ENCODE results near the gene SLC22A5. TPM values are rescaled to one million over a fixed set of nuclear protein-coding genes. Genes with fewer than 3 reads are reported as not detected.
"Not testable (repeated sequence)": the region's sequence is repeated elsewhere in the genome, so short reads cannot be mapped to it uniquely, and the experiment has no call there.

SLC22A5 gene
- total RNA-seq, 1 donor from 2014 or later, result 16.0 TPM

DNA sequence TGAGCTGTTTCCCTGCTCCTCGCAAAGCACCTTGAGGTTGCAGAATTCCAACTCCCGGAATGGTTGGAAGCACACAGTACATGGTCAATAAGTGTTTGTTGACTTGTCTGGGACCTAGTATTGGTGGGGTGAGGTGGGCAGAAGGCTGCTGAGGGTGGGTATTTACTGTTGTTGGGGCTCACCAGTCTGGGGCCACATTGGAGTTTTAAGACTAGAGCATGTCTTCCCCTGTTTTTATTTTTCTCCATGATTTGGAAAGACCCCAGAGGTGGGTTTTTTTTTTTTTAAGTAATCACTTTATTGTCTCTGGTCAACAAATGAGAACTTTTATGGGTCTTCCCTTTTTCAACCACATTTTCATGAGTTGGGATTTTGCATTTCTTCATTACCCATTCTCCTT lies 65.9 kb downstream of the SLC22A5 start:
- intact Hi-C loops (cut with DNase I), result no loop called here
- ATAC-seq (no peak), DNase-seq (ENCODE audit: low spot score) (no peak)

DNA sequence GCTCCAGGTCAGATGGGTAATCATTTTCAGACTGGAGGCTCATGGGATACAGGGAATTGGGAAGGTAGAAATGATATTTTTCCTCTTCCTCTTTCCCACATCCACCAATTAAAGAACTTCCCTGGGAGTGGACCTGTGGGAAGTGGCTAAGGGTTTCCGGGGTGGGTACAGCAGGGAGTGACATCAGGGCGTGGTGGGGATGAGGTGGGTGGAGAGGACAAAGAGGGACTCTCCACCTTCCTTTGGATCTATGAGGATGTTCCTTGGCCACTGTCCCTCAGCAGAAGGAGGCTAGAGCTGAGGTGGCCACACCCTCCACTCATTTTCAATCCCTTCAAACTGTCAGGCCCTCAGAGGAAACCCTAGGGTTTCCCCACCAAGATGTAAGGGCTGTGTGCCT lies 66.4 kb downstream of the SLC22A5 start:
- ATAC-seq (no peak), DNase-seq (ENCODE audit: low spot score) (no peak)
- intact Hi-C loops (cut with DNase I), result no loop called here

DNA sequence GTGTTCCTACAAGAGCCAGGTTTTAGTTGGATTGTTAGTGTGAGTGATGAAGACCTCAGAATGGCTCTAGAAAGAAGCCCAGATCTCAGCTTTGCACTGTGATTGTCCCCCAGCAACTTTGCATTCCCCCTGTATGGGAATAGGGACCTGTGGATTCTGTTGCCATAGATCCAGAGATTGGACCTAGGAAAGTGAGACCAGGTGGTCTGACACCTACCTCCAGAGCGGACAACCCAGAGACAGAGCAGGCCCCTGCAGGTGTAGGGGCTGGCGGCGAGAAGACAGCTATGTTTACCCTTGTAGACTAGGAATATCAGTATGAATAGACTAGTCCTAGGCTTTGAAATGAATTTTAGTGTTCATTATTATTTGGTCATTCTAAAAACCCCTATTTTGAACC lies 67.4 kb downstream of the SLC22A5 start:
- DNase-seq (ENCODE audit: low spot score) (no peak), ATAC-seq (no peak)
- intact Hi-C loops (cut with DNase I), result no loop called here

DNA sequence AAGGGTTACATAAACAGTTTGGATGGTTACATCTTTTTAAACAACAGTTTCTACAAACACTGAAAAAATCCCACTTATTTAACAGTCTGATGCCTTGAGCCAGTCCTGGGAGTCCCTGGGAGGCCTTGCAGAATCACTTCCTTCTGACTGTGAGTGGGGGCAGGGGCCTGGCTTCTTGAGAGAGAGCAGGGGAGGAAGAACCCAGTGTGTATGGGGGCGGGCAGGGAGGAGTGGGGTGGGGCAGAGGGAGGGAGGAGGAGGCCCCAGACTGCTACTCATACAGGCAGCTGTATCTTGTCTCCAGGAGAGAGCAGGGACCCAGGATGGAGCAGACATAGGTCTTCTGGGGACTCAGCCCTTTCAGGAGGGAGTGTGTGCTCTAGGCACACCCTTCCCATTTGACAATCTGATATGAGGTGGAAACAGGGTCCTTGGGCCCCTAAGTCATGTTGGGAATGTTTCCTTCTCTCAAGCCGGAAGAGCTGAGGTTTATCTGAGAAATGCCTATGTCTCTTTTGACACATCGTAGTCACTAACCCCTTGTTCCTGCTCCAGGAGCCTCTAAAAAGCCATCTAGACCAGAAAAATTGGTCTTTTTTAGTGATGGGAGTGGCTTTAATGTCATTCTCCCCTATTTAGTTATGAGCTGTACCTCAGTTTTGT lies 68.2 kb downstream of the SLC22A5 start:
- intact Hi-C loops (cut with DNase I), result no loop called here
- DNase-seq (ENCODE audit: low spot score) (peak; percentile 77), ATAC-seq (peak; percentile 84)

DNA sequence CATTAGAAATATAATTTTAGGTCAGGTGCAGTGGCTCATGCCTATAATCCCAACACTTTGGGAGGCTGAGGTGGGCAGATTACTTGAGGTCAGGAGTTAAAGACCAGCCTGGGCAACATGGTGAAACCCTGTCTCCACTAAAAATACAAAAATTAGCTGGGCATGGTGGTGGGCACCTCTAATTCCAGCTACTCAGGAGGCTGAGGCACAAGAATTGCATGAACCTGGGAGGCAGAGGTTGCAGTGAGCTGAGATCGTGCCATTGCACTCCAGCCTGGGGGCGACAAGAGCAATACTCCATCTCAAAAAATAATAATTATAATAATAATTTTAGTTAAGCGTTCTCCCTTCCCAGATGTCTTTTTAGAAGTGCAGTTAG lies 68.7 kb downstream of the SLC22A5 start:
- intact Hi-C loops (cut with DNase I); DNase-seq (ENCODE audit: low spot score); ATAC-seq: not testable (repeated sequence)

DNA sequence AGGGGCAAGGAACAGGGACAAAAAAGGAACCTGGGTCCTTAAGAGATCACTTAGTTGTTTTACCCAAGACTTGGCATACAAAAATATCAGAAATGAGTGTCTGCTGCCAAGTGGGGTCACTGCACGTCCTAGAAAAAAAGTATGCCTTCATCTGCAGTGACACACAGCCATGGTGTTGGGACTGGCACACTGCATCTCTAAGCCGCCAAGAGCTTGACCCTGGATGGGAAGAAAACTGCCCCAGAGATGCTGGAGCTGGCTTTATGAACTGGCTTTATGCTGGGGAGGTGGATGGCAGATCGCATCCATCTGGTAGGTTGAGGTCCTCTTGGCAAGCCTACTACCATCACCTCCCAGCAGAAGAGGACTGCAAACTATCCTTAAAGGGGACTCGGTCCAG lies 69.4 kb downstream of the SLC22A5 start:
- no peak for DNase-seq (ENCODE audit: low spot score)

DNA sequence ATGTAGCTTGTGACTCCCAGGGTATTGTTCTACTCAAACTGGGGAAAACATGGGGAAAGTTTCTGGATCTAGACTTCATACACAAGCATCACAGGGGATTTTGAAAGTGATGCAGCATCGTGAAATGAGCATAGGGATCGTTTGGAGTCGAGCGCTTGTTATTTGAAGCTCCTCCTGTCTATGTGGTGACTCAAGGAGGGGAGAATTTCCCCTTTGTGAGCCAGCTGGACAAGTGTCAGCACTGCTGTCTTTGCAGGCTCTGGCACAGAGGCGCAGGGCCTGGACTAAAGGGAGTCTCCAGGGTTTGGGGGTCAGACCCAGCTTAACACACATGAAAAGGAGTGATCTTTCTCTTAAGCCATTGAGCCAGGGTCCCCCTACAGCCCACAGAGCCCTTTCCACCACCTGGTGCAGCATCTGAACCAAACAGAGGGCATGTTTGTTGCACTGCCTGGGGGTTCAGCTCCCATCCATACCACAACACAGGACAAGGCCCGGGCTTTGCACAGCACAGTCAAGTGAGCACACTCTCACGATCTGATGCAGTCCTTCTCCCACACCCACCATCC lies 70.1 kb downstream of the SLC22A5 start:
- DNase-seq (ENCODE audit: low spot score) (peak; percentile 82), ATAC-seq (peak; percentile 93)
- intact Hi-C loops (cut with DNase I), result no loop called here

More for the DNA sequence above, 69.4 kb downstream of the SLC22A5 start:
- intact Hi-C loops (cut with DNase I), result no loop called here
- ATAC-seq, result peak; percentile 40

DNA sequence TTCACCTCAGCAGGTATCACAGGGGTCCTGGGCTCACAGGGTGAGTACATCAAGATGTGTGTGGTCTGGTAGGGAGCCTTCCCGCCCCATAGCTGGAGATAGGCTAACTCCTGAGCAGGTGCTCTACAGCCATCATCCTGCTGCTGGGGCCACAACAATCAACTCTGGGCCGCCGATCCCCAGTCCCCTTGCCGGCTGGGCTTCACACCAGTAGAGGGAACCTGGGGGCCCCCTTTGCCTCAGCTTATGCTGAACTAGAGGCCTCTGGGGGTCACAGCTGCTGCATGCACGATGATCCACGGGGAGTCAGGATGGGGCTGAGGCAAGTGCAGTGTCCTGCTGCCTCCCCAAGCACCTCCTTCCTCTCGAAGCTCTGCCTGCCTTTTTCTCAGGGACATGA lies 74.6 kb downstream of the SLC22A5 start:
- intact Hi-C loops (cut with DNase I), result no loop called here
- no peak for DNase-seq (ENCODE audit: low spot score)
- no peak for ATAC-seq

Small RNA genes within 50 kb of the gene (microRNA-seq; reads per million reads assigned to microRNA genes)
- gene MIR3936, result not detected

Other genes with a start within 250 kb of the SLC22A5 start
- 26.9 TPM for gene P4HA2, start 141.9 kb upstream of the SLC22A5 start, total RNA-seq
- 50.2 TPM for gene PDLIM4, start 112.0 kb upstream of the SLC22A5 start, total RNA-seq
- 5.7 TPM for gene SLC22A4, start 75.3 kb upstream of the SLC22A5 start, total RNA-seq
- gene IRF1, start 121.1 kb downstream of the SLC22A5 start, total RNA-seq, result 52.2 TPM
- not detected for gene IL5, start 173.8 kb downstream of the SLC22A5 start, total RNA-seq
- 31.5 TPM for gene RAD50, start 187.3 kb downstream of the SLC22A5 start, total RNA-seq

Measured in sciatic nerve (tissue), 2 donors.